ENCODE results near the gene SPDYE17. TPM values are rescaled to one million over a fixed set of nuclear protein-coding genes. Genes with fewer than 3 reads are reported as not detected.

Gene SPDYE17
- polyA plus RNA-seq, 3 donors from 2014 or later = not detected

Other genes with a start within 250 kb of the SPDYE17 start
- not detected for gene SPDYE18, start 30.2 kb upstream of the SPDYE17 start, polyA plus RNA-seq
- 1 to 10 TPM in 2 of 3 donors, under 1 TPM in 1; 0.88 to 2.7 (median 1.7) TPM for gene CCDC146, start 90.3 kb upstream of the SPDYE17 start, polyA plus RNA-seq
- 10 to 100 TPM; 32.2 to 59.4 (median 37.9) TPM for gene FGL2, start 167.5 kb upstream of the SPDYE17 start, polyA plus RNA-seq